WERI-Rb-1 (cell line): Measurements from ENCODE around the gene PSTPIP1.

Experiments
- DNase-seq: peaks from one replicate; pipeline ENCODE4 v3.0.0-alpha.2; 2020
- H3K27ac ChIP-seq: fragments of 250-450 bp; sonication (Bioruptor Pico); 2 replicates; pipeline ENCODE4 v1.5.1; 2020; ENCODE audit warnings: mild to moderate bottlenecking, moderate library complexity
- H3K27me3 ChIP-seq: fragments of 250-450 bp; sonication (Bioruptor Pico); 2 replicates; pipeline ENCODE4 v1.5.1; 2021; ENCODE audit warnings: mild to moderate bottlenecking, low read depth, moderate library complexity; ENCODE audit not compliant: insufficient read depth, severe bottlenecking
- H3K36me3 ChIP-seq: fragments of 250-450 bp; sonication (Bioruptor Pico); 2 replicates; pipeline ENCODE4 v1.5.1; 2020; ENCODE audit warnings: mild to moderate bottlenecking, moderate library complexity
- H3K4me3 ChIP-seq: 2 replicates; pipeline ENCODE4 v1.5.1; 2011; ENCODE audit warnings: low read depth, mild to moderate bottlenecking, control low read depth, low read length
- H3K9me3 ChIP-seq: fragments of 250-450 bp; sonication (Bioruptor Pico); 2 replicates; pipeline ENCODE4 v1.5.1; 2021; ENCODE audit warnings: mild to moderate bottlenecking, moderate library complexity; ENCODE audit not compliant: severe bottlenecking
- TF ChIP-seq, protein P1 (sequence below): IDR thresholded peaks from 2 replicates; pipeline ENCODE4 v1.5.1; 2011; ENCODE audit warnings: low read depth, mild to moderate bottlenecking, control low read depth, inconsistent platforms, low read length

PSTPIP1 gene

DNA sequence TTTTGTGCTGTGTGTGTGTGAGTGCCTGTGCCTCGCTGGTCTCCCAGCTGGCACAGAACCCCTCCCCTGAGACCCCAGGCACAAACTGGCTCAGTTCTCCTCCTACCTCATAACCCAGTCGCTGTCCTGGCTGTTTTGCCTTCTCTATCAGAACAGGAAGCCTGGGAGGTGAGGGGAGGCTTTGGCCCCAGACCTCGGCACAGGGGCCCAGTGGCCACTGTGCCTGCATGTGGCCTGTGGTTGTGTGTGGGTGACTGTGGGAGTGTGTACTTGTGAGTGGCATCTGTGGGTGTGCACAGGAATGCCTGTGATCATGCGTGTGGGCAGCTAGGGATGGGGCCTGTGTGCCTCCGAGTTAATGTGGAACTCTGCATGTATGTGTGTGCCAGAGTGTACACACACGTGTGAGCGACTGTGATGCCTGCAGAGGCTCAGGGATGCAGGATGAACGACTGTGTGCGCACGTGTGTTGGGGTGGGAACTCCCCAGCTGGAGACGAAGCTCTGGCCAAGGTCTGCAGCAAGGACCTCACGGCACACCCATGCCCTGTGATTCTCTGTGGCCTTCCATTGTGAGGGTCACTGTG, 32.3 kb downstream of the PSTPIP1 start:
- no peaks in the 10 kb centered on the region for H3K27me3 ChIP-seq
- H3K4me3 ChIP-seq, result no peak overlapping the region
- H3K27ac ChIP-seq, result no peak overlapping the region
- no peaks in the 10 kb centered on the region for H3K36me3 ChIP-seq
- TF ChIP-seq, protein P1, sequence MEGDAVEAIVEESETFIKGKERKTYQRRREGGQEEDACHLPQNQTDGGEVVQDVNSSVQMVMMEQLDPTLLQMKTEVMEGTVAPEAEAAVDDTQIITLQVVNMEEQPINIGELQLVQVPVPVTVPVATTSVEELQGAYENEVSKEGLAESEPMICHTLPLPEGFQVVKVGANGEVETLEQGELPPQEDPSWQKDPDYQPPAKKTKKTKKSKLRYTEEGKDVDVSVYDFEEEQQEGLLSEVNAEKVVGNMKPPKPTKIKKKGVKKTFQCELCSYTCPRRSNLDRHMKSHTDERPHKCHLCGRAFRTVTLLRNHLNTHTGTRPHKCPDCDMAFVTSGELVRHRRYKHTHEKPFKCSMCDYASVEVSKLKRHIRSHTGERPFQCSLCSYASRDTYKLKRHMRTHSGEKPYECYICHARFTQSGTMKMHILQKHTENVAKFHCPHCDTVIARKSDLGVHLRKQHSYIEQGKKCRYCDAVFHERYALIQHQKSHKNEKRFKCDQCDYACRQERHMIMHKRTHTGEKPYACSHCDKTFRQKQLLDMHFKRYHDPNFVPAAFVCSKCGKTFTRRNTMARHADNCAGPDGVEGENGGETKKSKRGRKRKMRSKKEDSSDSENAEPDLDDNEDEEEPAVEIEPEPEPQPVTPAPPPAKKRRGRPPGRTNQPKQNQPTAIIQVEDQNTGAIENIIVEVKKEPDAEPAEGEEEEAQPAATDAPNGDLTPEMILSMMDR, result no peak
- no peak for DNase-seq
- H3K9me3 ChIP-seq, result no peaks in the 10 kb centered on the region

DNA sequence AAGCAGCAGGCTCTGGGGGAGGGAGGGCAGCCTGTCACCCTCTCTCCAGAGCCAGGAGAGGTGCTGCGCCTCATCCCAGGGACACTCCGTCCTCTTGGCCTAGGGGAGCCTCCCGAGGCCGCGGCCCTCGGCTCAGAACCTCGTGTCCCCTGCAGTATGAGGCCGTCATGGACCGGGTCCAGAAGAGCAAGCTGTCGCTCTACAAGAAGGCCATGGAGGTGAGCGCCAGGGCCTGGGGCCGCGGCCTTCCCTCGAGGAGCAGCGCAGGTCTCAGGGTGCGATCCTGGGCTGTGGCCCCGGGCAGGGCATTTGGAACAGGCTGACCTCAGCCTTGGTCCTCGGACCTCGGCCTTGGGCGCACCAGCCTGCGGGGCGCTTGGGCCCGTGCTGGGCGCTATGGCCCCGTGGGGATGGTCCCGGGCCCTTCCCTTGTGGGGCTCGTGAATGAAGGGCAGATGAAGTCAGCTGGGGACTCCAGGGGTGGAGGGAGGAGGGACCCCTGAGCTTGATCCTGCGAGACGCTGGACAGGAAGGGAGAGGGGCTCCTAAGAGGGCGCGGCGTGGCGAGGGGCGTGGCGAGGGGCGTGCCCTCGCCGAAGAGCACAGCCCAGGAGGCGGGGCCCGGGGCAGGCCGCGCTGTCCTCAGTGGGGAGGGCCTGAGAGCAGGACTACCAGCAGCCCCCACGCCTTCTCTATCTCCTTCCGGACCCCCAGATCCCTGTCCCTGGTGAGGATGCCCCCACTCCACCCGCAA, 32.9 kb downstream of the PSTPIP1 start:
- Histone ChIP-seq H3K9me3 (no peaks in the 10 kb centered on the region), H3K36me3 (no peaks in the 10 kb centered on the region), H3K27ac (no peak overlapping the region), H3K27me3 (no peaks in the 10 kb centered on the region), H3K4me3 (no peak overlapping the region)
- DNase-seq, result no peak
- TF ChIP-seq, protein P1, result no peak

DNA sequence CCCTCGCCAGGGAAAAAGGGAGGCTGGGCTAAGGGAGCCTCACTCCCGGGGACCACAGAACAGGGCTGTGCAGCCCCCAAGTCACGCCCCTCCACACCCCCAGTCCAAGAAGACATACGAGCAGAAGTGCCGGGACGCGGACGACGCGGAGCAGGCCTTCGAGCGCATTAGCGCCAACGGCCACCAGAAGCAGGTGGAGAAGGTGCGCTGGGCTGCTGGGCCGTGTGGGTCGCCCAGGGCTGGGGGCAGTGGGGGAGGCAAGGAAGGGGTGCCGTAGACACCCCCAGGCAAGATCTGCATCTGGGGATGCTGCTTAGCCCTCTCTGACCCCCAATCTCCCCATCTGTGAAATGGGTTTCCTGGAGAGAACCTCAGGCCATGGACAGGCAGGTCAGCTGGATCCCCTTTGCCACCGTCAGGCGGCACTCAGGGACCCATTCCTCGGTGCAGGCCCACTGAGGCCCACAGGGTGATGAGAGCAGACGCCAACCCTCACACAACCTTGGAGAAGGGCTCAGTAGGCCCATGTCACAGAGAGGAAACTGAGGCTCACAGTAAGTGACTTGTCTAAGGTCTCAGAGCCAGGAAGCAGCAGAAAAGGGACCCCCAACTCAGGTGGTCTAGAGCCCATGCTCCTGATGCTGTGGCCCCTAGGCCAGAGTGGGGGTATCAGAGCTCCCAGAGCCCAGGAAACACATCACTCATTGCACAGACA, 33.7 kb downstream of the PSTPIP1 start:
- Histone ChIP-seq H3K36me3 (no peaks in the 10 kb centered on the region), H3K27ac (no peak overlapping the region), H3K9me3 (no peaks in the 10 kb centered on the region), H3K4me3 (no peak overlapping the region), H3K27me3 (no peaks in the 10 kb centered on the region)
- DNase-seq, result no peak
- TF ChIP-seq, protein P1, result no peak

DNA sequence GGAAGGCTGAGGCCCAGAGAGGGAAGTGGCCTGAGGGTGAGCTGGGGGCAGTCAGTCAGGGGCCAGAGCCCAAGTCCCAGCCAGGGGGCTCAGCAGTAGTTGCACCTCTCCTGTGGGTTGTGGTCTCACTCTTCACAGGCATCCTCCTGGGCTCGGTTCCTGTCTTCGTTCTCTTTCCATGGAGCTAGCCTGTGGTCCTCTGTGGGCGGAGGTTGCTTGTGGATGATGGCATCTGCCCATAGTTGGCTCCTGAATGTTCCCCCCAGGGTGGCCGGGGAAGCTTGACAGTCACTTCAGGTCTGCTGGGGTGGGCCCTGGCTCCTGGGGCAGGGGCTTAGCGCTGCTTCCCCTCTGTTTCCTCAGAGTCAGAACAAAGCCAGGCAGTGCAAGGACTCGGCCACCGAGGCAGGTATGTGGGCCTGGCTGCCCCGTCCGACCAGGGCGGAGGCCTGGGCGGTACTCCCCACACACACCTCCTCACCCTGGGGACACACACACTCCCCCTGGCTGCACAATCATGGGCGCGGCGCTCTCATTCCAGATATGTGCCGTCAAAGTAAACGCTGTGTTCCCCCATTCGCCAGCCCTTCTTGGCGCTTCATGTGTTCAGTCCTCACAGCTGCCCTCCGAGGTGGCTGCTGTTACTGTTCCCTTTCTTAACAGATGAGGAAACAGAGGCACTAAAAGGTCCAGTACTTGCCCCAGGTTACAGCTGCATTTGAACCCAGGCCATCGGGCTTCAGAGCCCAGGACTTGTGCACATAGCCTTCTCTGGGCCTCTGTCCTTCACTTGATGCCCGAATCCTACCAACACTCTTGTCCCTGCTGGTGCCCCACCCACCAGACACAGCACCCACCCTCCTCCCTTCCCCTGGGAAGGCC, 34.5 kb downstream of the PSTPIP1 start:
- Histone ChIP-seq H3K9me3 (no peaks in the 10 kb centered on the region), H3K27ac (peak overlapping the region; percentile 54), H3K27me3 (no peaks in the 10 kb centered on the region), H3K36me3 (no peaks in the 10 kb centered on the region), H3K4me3 (no peak overlapping the region)
- TF ChIP-seq, protein P1, result no peak
- DNase-seq, result no peak

DNA sequence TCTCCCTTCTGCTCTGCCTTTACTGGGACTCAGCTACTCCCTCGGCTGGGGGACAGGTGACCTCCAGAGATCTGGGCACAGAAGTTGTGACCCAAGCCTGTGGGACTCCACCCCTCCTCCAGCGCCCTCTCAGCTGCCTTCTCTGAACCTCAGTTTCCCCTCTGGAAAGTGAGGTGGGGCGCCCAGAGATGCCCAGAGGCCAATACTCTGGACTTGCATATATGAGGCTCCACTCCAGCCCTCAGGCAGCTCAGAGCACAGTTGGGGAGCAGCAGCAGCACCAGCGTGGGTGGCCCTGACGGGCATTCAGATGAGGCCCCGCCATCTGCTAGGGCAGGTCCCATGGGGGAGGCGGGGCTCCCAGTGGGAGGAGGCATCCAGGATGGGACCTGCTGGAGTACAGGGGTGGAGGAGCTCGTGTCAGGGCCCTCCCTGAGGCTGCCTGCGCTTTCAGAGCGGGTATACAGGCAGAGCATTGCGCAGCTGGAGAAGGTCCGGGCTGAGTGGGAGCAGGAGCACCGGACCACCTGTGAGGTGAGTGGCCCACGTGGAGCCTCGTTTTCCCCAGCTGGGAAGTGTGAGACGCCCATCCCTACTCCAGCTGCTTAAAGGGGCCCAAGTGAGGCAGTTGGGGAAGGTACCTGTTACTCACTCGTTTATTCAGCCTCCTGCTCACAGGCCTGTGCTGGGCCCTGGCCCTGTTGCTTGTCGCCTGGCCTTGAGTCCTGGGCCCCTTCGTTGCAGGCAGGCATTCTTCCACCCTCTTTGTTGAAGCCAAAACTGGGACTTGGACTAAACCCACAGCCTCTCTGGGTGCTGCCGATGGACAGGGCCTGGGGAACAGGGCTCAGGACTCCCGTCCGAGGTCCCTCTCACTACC, 35.4 kb downstream of the PSTPIP1 start:
- peak; percentile 88 for DNase-seq
- TF ChIP-seq, protein P1, result no peak
- H3K36me3 ChIP-seq, result no peaks in the 10 kb centered on the region
- H3K4me3 ChIP-seq, result no peak overlapping the region
- H3K9me3 ChIP-seq, result no peaks in the 10 kb centered on the region
- H3K27ac ChIP-seq, result peak overlapping the region; percentile 54
- no peaks in the 10 kb centered on the region for H3K27me3 ChIP-seq
